ENCODE data around the gene ZSWIM6. TPM values are rescaled to one million over a fixed set of nuclear protein-coding genes. Genes with fewer than 3 reads are reported as not detected.
A peak's percentile ranks its signal among the peaks of the same experiment; 100 is the strongest.

ZSWIM6 gene
- total RNA-seq, 2 experiments from 2014 or later: 4.4 TPM

GRCh38 chr5:61534481-61535267 lies 202.6 kb downstream of the ZSWIM6 start:
- Mint-ChIP-seq H3K4me1 (ENCODE audit: low read depth) (peaks cover 19% of the 10 kb centered on the region), H3K36me3 (ENCODE audit: low read depth) (peaks cover 49% of the 10 kb centered on the region), H3K4me3 (no peak overlapping the region), H3K9me3 (peaks cover 10% of the 10 kb centered on the region), H3K27me3 (no peaks in the 10 kb centered on the region), H3K27ac (peak overlapping the region; percentile 63)
- intact Hi-C loops (cut with micrococcal nuclease): no loop called here
- DNase-seq (peak; percentile 22), ATAC-seq (peak; percentile 86)
- CTCF ChIA-PET: no interaction called here
- TF ChIP-seq, protein P1, sequence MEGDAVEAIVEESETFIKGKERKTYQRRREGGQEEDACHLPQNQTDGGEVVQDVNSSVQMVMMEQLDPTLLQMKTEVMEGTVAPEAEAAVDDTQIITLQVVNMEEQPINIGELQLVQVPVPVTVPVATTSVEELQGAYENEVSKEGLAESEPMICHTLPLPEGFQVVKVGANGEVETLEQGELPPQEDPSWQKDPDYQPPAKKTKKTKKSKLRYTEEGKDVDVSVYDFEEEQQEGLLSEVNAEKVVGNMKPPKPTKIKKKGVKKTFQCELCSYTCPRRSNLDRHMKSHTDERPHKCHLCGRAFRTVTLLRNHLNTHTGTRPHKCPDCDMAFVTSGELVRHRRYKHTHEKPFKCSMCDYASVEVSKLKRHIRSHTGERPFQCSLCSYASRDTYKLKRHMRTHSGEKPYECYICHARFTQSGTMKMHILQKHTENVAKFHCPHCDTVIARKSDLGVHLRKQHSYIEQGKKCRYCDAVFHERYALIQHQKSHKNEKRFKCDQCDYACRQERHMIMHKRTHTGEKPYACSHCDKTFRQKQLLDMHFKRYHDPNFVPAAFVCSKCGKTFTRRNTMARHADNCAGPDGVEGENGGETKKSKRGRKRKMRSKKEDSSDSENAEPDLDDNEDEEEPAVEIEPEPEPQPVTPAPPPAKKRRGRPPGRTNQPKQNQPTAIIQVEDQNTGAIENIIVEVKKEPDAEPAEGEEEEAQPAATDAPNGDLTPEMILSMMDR (IDR thresholded peaks at IDR 0.05): no peak
- POLR2A ChIA-PET: no interaction called here

- ATAC-seq: no peak
- Mint-ChIP-seq H3K27ac (no peak overlapping the region), H3K36me3 (ENCODE audit: low read depth) (peaks cover 47% of the 10 kb centered on the region), H3K9me3 (peaks cover 10% of the 10 kb centered on the region), H3K4me3 (no peak overlapping the region), H3K27me3 (no peaks in the 10 kb centered on the region), H3K4me1 (ENCODE audit: low read depth) (peaks cover 19% of the 10 kb centered on the region)
- CTCF ChIA-PET: no interaction called here
- TF ChIP-seq, protein P1 (IDR thresholded peaks at IDR 0.05): no peak
- POLR2A ChIA-PET: no interaction called here
- intact Hi-C loops (cut with micrococcal nuclease): no loop called here
- DNase-seq: no peak
These were observed 203.8 kb downstream of the ZSWIM6 start for GRCh38 chr5:61535828-61536227.

DNA sequence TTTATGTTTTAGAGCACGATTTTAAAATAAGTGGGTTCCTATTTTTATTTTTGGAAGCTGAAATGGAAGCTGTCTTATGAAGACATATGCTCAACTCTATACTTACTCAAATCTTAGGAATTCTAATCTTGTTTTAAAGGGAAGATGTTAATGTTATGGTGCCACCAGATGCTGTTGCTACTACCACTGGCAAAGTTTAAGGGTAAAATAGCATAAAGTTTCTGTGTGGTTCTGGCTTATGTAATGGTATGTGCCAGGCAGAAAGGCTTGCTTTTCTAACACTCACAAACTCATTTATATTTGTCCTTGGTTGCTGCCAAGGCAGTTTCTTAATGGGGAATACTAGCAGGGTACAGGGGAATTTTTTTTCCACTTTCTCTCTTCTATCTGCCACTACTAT lies 204.9 kb downstream of the ZSWIM6 start:
- H3K27ac Mint-ChIP-seq: no peak overlapping the region
- no peak overlapping the region for H3K4me3 Mint-ChIP-seq
- CTCF ChIA-PET: no interaction called here
- H3K9me3 Mint-ChIP-seq: peaks cover 10% of the 10 kb centered on the region
- no peak for DNase-seq
- no peaks in the 10 kb centered on the region for H3K27me3 Mint-ChIP-seq
- TF ChIP-seq, protein P1 (IDR thresholded peaks at IDR 0.05): no peak
- peaks cover 50% of the 10 kb centered on the region for H3K36me3 Mint-ChIP-seq (ENCODE audit: low read depth)
- no peak for ATAC-seq
- peaks cover 19% of the 10 kb centered on the region for H3K4me1 Mint-ChIP-seq (ENCODE audit: low read depth)
- intact Hi-C loops (cut with micrococcal nuclease): no loop called here
- POLR2A ChIA-PET: no interaction called here

DNA sequence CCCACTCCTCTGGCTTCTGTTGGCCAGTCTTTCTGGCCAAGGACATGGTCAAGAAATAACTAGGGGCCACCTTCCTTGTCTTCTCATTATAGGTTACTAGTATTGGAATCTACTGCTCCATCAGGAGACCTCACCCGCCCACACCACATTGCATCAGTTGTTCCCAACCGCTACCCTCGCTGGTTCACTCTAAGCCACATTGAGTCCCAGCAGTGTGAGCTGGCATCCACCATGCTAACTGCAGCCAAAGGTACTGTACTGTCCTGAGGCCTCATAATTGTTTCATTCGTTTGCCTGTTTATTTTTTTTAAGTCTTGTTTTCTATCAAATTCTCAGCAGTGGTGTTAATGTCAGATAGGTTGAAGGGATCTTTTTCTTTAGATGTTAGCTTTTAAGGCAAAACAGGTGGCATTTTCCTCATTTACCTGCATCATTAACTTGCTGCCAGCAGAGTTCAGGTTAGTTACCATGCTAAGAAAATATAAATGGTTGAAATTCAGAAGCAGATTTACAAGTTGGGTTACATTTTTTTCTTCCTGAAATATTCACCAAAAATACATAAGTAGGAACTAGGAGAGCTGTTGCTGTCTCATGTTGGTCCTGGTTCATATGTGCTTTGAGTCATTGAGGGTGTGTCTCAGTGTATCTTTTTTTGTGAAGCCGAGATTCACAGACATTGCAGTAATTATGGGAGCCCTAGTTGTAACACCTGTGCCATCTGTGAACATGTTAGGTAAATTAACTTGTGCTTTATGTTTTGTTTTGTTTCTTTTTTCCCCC lies 206.9 kb downstream of the ZSWIM6 start:
- Mint-ChIP-seq H3K27me3 (no peaks in the 10 kb centered on the region), H3K36me3 (ENCODE audit: low read depth) (peaks cover 55% of the 10 kb centered on the region), H3K4me1 (ENCODE audit: low read depth) (peaks cover 14% of the 10 kb centered on the region), H3K27ac (no peak overlapping the region), H3K4me3 (no peak overlapping the region), H3K9me3 (peaks cover 5% of the 10 kb centered on the region)
- DNase-seq (no peak), ATAC-seq (no peak)
- intact Hi-C loops (cut with micrococcal nuclease): no loop called here
- ChIA-PET CTCF (no interaction called here), POLR2A (no interaction called here)
- TF ChIP-seq, protein P1 (IDR thresholded peaks at IDR 0.05): no peak

GRCh38 chr5:61549530-61549929 lies 217.5 kb downstream of the ZSWIM6 start:
- Mint-ChIP-seq H3K9me3 (no peaks in the 10 kb centered on the region), H3K4me3 (no peak overlapping the region), H3K4me1 (ENCODE audit: low read depth) (no peaks in the 10 kb centered on the region), H3K36me3 (ENCODE audit: low read depth) (peaks cover 6% of the 10 kb centered on the region), H3K27me3 (no peaks in the 10 kb centered on the region), H3K27ac (no peak overlapping the region)
- intact Hi-C loops (cut with micrococcal nuclease): no loop called here
- DNase-seq: no peak
- no peak for ATAC-seq
- TF ChIP-seq, protein P1 (IDR thresholded peaks at IDR 0.05): no peak
- ChIA-PET POLR2A (no interaction called here), CTCF (interaction anchor here (1.2 kb wide), 1 partner anchor 26 kb away, joined by 3 read pairs; no protein-coding TSS in a partner anchor)
